Measurements from ENCODE around the gene RARA.

RARA gene

GRCh38 chr17:40330850-40331470 is 22.0 kb downstream of the RARA start:
- DNase-seq = no peak

GRCh38 chr17:40331743-40332641 is 23.0 kb downstream of the RARA start:
- DNase-seq = no peak

- no peak for DNase-seq
Observed at GRCh38 chr17:40333781-40334448, 24.9 kb downstream of the RARA start.

- no peak for DNase-seq
Observed at GRCh38 chr17:40335620-40336019, 26.6 kb downstream of the RARA start.

- DNase-seq = no peak
Observed at GRCh38 chr17:40337351-40337750, 28.4 kb downstream of the RARA start.

GRCh38 chr17:40338058-40338457 is 29.1 kb downstream of the RARA start:
- DNase-seq = no peak

GRCh38 chr17:40338941-40339649 is 30.1 kb downstream of the RARA start:
- no peak for DNase-seq

- DNase-seq = no peak
Observed at GRCh38 chr17:40340327-40340726, 31.3 kb downstream of the RARA start.

- no peak for DNase-seq
Observed at GRCh38 chr17:40340880-40341807, 32.2 kb downstream of the RARA start.

- no peak for DNase-seq
Observed at GRCh38 chr17:40341808-40342503, 33.0 kb downstream of the RARA start.

GRCh38 chr17:40342504-40343218 is 33.7 kb downstream of the RARA start:
- no peak for DNase-seq

- peak; percentile 70 for DNase-seq
Observed at GRCh38 chr17:40343219-40344119, 34.5 kb downstream of the RARA start.

GRCh38 chr17:40344421-40345160 is 35.6 kb downstream of the RARA start:
- no peak for DNase-seq

GRCh38 chr17:40345161-40345993 is 36.4 kb downstream of the RARA start:
- DNase-seq = peak; percentile 53

GRCh38 chr17:40345994-40346764 is 37.2 kb downstream of the RARA start:
- DNase-seq = no peak

- DNase-seq = no peak
Observed at GRCh38 chr17:40346765-40347158, 37.8 kb downstream of the RARA start.
